ENCODE results near the gene ZMIZ1.

DNA sequence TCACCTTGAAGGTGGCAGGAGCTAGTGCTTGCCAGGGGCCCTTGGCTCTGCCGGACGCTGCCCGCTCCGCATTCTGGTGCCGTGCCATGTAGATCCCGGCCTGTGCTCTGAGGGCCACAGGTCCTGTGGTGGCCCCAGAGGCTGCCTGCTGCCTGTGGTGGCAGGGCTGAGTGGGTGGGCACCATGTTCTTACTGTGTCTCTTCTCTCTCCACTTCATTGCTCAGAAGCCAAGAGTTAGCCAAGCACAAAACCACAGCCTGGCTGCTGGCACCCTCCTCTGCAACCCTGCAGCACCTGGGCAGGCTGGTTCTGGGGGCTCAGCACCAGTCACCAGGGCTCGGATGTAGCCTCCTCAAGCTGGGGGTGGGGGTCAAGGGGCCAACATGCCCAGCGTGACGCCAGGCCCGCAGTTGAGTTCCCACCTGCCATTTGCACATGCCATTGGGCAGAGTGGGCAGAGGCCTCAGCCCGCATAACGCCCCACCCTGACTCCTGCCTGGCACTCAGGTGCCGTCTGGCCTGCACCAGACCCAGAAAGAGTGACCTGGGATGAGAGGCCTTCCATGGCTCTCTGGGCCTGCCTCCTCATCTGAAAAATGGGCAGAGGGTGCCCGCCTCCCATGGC, 16.3 kb downstream of the ZMIZ1 start:
- TF ChIP-seq, protein P1, sequence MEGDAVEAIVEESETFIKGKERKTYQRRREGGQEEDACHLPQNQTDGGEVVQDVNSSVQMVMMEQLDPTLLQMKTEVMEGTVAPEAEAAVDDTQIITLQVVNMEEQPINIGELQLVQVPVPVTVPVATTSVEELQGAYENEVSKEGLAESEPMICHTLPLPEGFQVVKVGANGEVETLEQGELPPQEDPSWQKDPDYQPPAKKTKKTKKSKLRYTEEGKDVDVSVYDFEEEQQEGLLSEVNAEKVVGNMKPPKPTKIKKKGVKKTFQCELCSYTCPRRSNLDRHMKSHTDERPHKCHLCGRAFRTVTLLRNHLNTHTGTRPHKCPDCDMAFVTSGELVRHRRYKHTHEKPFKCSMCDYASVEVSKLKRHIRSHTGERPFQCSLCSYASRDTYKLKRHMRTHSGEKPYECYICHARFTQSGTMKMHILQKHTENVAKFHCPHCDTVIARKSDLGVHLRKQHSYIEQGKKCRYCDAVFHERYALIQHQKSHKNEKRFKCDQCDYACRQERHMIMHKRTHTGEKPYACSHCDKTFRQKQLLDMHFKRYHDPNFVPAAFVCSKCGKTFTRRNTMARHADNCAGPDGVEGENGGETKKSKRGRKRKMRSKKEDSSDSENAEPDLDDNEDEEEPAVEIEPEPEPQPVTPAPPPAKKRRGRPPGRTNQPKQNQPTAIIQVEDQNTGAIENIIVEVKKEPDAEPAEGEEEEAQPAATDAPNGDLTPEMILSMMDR (IDR thresholded peaks at IDR 0.05): no peak
- no peak for TF ChIP-seq POLR2A (IDR thresholded peaks at IDR 0.05)
